ENCODE data around the gene NAV2.
"Not testable (repeated sequence)": the region's sequence is repeated elsewhere in the genome, so short reads cannot be mapped to it uniquely, and the experiment has no call there.

Gene NAV2

DNA sequence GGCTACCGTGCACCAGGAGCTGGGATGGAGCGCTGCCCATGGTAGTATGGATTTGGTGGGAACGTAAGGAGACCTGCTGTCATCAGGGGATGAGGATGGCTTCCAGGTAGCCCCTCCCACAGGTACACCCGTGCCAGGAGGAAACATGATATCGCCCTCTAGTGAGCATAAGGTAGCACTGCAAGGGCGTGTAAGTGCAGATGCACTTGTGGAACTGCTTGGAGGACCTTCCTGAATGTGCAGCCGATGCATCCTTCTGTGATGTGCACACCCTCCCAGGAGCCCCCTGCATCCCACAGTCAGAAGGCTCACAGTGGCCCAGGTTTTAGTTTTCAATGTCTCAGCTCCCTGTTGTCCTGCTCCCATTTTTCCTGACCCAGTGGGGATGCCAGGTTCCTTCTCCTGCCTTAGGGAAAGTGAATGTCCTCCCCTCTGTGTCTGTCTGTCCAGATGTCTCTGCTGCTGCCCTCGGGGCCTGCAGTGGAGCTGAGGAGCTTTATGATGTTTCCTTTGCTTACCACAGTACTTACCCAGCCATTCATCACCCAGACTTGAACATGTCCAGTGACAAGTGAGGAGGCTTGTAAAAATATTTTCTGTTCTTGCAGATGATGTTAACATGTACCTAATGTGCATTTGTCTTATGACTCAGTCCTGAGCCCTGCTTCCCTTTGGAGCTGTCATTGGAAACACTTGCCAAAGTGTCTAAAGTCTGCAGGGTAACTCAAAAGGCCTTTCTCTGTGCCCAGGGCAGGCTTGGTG, 398.5 kb downstream of the NAV2 start:
- DNase-seq = peak; percentile 36

DNA sequence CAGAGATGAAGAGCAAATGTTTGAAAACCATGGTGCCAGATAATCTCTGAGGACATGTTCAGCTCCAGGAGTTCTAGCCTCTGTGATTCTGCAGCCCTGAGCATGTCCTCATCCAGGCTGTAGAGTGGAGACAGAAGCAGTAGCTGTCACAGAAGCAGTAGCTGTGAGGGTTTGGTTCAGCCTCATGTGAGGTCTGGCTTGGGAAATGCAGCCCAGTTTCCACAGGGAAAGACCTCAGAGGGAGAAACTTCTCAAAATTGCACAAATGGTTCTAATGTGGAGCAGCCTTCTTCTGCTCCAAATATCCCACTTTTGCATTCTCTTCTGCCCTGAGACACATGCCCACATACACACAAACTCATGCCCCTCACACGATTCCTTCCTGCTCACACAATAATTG, 399.2 kb downstream of the NAV2 start:
- DNase-seq = no peak

DNA sequence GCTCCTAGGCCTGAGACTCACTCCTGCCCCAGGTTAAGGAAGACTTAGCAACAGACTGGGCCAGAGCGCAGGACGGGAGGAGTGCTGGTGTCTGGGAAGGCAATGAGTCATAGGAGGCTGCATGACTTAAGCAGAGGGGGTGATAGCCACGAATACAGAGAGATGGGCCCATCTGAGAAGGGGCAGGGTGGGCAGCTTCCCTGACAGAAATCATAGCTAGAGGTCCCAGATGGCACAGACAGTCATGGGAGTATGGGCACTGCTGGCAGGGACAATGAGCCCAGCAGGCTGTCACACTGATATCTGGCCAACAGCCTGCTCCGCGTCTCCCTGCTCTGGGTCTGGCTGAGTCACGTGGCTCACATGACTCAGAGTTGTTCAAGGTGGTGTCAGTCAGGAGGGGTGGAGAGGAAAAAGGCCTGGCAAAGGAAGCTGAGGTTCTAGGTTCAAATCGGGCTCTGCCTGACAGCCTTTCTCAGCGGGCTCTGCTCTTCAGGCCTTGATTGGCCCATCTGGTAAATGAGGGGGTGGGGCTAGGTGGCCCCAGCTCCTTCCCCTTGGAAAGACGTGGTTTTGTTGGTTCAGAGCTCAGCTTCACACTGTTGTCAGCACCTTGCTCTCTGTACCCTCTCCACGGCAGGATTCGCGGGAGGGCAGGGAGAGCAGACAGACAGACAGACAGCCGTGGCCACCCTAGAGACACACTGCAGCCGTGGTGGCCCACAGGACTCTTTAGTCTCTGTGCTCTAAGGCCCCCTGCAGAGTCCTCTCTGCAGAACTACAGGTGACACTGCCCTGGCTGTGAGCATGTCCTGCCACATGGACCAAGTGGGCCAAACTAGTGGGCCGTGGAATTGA, 399.9 kb downstream of the NAV2 start:
- no peak for DNase-seq

DNA sequence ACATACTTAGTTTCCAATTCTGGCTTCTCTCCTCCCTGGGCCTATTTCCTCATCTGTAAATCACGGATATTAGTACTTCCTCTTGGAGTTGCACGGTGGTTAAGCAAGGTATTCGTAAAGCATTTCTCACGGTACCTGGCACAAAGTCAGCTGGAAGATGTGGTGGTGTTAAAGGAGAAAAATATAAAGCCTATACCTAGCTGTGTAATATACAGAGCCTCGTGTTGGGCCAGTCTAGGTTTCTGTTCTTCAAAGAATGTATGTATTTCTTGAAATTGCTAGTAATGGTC, 400.5 kb downstream of the NAV2 start:
- DNase-seq = no peak

DNA sequence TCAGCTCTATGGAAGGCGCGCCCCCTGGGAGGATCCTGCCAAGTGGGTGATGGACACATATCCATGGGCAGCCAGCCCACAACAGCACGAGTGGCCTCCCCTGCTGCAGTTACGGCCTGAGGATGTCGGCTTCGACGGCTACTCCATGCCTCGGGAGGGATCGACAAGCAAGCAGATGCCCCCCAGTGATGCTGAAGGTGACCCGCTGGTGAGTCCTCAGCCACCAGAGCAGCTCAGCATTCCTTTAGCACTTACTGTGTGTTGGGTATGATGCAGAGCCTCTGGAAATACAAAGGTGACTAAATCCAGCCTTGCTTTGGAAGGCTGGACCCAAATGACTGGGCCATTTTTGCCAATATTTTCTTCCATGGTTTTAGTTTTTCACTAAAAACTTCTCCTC, 402.0 kb downstream of the NAV2 start:
- DNase-seq = no peak

DNA sequence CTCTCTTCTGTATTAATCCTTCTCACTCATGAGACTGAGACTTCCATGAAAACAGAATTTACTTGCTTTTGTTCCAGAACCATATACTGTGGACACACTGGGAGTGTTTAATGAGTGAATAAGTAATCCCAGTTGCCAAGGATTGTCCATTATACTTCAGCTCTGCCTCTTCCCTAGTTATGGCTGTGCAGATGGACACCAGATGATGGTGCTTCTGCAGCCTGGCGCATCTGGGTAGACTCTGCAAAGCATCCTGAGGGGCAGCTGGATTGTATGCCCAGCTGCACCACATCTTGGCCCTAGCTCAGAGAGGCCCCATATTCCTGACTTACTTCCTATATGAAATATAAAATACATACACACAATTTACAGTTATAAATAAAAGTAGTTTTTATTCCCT, 404.2 kb downstream of the NAV2 start:
- no peak for DNase-seq

DNA sequence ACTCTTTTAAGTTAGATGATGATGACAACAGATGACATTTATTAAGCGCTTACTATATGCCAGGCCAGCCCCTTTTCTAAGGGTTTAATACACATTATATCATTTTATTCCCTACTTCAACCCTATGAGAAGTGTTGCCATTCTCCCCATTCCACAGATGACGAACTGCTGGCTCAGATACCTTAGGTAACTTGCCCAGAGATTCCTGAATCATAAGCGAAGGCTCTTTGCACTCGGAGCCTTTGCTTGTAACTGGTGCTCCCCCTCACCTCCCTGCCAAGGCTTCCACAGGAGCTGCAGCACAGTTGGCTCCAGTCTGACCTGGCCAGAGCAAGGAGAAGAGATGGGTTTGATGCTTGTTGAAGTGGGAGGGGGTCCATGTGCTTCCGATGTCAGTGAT, 404.7 kb downstream of the NAV2 start:
- DNase-seq = no peak

DNA sequence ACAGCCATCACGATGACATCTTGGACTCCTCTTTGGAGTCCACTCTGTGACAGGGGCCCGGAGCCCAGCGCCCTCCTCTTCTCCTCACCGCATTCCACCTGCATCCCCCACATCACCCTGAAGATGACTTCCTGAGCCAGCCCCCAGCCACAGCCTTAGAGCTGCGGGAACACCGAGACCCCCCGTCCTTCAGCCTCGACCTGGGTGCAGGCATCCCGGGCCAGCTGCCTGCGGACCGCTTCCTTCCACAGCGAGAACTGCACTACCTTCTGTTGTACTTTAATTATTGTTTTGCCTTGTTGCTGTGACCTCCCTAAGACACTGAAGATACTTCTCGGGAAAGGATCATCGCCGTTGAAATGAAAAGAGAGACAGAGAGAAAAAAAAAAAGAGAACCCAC, 405.6 kb downstream of the NAV2 start:
- no peak for DNase-seq

DNA sequence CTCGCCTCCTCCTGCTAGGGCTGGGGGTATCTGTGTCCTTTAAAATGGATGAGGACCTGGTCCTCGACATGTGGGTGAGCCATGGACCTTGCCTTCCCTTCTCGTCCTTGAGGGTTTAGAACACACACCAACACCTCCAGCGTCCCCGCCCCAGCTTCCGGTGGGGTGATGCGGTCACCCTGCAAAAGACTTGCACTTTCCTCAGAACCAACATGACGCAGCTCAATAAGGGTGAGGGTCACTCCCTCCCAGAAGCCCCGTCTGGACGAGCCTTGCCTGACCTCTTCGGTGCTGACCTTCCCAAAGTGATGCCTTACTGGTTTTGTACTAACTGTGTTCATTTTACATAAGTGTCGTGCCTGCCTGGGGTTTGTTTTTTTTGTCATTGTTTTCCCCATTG, 406.7 kb downstream of the NAV2 start:
- DNase-seq = no peak

DNA sequence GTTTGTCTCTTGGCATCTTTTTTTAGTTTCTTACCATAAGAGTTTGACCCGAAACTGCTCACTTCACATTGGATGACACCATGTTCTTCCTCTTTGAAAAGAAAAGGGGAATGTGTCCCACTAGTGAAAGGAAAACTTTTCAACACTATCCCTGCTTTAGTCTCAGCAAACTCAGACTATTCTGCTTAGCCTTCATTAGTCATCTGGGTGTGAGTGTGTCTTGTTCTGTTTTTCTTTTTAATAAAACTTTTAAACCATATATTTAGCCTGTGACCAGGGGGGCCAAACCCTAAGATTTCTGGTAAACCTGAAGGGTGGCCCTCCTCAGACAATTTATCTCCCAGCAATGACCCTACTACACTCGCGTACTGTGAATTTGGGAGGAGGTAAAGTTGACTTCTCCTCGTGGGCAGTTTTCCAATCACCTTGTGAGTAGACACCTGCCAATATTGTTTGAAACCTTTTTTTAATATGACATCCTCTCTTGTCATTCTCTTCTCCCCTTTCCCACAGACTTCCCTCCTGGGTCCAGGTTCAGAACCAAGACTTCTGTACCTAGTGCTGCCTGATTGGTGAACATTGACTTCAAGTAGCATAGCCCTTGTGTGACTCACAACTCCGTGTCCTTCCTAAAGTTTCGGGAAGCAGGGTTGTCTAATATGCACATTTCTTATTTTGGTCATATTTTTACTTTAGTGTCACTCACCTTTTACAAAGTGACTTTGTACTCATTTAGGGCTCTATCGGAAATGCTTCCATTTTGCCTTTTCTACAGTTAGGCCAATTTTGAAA, 407.7 kb downstream of the NAV2 start:
- no peak for DNase-seq

DNA sequence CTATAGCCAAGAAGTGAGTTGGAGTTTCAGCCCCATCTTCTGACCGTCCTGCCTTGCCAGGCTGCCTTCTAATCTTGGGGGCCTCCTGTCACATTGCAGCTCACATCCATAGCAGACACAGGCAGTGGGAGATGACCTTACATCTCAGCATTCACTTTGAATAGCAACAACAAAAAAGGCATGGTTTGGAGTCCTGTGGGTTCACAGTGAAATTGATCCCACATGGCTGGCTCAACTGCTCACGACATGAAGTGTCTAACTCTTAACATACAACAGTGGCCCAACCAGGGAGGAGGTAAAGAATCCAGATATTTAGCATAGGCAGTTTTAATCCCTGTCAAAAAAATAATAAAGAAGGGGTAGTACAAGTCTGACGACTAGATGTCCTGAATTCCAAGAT, 409.5 kb downstream of the NAV2 start:
- DNase-seq = no peak

DNA sequence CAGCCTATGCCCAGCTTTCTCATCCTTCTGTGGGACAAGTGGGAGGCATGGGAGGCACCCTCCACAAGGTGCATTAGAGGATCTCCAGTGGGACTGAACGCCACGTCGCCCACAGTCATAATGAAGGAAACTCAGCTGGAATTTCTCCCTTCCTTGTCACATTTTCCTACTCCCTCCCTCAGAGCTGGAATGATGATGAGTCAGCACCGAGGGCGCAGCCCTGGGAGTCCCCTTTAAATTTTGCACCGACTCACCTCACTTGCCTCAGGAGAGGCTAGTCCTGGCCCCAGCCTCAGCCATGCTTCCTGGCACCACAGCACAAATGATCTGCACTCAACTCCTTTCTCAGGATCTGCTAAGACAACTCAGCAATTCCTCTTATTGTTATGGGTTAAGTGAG, 413.3 kb downstream of the NAV2 start:
- DNase-seq = no peak

DNA sequence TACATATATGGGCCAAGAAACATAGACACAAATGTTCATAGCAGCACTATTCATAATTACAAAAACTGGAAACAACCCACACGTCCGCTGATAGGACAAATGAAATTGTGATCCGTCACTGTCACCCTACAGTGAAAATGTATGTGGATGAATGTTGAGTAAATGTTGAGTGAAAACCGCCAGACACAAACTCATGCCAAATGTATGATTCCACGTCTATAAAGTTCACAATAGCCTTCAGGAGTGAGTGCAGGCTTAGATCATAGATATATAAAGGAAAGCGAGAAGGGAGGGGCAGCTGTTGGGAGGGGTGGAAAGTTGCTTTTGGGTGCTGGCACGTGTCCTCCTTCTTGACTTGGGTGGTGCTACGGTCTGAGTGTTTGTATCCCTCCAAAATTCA, 414.1 kb downstream of the NAV2 start:
- DNase-seq = no peak

DNA sequence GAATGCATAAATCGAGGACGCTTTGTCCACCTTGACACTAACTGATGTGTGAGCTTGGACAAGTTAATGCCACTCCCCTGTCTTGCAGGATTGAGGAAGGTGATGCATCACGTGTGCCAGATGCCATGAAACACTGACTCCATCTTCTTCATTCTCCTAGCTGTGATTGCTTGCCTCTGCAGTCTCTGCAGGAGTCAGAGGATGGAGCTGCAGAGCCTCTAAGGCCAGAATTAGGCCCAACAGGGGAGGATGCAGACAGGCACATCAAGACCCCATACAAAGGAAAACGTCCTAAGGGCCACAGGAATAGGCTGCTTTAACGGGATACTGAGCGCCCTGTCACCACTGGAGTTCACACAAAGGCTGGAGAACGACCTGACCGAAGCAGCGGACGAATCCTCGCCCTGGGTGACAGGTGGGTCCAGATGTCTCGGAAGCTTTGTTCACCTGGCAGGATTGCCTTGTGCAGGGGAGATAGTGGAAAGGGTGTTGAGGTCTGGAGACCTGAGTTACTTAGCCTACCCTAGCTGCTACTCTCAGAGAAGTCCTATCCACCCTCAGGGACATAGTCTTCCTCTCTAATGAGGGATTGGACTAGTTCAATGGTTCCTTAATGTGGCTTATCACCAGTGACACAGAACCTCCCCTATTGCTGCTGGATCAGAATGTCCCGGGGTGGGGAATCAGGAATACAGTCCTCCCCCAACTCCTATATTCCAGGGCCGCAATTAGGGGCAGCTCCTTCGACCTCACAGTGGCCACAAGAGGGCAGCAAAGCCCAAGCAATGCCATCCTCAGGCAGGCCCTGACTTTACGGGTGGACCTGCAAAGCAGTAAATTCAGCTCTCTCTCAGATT, 415.3 kb downstream of the NAV2 start:
- DNase-seq = peak; percentile 77

DNA sequence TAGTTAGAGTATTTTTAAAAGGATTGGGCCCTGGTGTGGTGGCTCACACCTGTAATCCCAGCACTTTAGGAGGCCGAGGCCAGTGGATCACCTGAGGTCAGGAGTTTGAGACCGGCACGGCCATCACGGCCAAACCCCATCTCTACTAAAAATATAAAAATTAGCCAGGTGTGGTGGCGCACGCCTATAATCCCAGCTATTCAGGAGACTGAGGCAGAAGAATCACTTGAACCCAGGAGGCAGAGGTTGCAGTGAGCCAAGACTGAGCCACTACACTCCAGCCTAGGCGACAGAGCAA, 415.8 kb downstream of the NAV2 start:
- not testable (repeated sequence) for DNase-seq

DNA sequence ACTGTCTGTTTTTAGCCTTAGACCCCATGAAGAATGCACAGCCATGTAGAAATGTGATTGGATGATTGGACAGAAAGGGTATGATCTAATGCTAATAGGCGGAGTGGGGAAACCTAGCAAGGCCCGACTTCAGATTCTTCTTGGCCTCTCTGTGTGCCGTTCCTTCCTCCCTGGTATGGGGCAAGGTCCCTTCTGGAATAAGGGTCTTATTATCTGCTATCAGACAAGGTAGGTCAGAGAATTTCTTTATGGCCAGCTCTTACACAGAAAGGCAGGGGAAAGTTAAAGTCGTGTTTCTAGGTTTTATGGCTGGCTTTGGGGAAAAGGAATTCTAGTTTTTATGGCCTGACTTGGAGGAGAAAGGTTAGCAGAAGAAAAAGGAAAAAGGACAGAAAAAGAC, 417.0 kb downstream of the NAV2 start:
- DNase-seq = no peak

DNA sequence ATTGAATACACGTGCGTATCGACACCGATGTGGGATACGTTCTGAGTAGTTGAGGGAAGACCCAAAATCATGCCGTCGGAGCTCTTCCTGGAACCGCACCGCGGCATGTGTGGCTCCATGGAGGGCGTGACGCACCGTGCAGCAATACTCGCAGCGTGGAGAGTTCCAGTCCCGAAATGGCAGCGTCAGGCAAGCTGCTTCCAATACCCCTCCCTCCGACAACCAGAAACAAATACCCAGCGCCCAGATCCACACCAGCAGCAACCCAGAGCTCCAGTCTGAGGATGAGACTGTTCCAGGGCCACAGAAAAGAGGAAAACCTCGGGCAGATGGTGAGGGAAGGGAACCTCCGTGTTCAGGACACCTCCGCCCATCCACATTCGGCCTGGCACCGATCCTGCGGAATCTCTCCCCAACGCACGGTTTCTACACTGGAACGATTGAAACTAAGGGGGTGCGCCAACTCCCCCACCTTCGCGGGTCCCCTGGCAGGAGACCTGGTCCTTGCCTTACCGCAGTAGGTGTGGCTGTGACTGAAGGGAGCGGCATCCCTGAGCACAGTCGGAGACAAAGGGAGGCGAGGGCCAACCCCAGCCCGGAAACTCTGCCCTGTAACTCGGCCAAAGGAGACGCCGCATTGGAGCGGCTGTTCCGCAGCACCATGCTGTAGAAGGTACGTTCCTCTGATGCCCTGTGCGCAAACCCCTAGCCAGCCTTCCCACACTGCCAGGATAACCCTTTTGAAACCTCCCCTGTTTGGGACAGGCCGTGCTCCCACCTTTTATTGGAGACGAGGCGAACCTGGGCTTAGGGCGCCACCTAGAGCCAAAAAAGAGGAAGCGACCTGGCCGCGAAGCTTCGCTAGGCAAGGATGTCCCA, 419.4 kb downstream of the NAV2 start:
- peak; percentile 46 for DNase-seq

DNA sequence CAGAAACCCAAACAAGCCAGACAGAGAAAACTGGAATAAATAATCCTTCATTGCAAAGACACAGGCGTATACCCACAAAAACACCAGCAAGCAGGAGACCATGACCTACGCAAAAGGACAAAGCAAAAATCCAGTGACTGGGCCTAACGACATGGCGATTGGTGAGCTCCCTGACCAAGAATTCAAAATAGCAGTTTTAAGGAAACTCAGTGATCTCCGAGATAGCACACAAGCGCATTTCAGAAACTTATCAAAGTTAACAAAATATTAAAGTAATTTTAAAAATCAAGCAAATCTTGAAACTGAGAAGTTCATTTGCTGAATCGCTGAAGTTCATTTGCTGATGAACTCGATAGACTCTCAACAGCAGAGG, 420.0 kb downstream of the NAV2 start:
- DNase-seq = no peak

DNA sequence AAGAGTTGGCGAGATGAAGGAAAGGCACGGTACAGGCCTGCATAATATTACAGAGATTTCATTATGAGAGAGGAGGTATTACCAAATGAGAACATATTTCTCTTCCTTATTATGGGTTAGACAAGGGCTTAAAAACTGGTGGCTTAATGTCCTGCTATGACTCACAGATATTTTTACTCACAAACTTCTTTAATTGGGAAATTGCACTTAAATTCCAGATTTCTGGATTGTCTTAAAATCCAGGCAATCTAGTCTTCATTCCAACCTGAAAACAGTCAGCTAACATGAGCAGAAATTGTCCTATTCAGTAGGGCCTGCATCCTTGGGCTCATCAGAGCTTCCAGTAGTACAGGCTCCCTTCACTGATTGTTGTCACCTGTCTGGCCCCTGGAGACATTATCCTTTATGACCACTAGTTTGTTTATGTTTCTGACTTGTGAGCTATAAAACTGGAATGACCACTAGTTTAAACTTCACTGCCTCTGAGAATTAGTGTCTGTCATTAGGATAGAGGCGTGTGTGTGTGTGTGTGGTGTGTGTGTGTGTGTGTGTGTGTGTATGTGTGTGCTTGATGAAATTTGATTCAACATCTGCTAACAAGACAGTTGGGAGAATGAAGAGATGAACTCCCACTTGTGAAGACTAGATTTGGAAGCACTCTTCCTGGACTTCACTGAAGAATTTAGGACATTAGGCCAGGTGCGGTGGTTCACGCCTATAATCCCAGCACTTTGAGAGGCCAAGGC, 422.5 kb downstream of the NAV2 start:
- DNase-seq = no peak

DNA sequence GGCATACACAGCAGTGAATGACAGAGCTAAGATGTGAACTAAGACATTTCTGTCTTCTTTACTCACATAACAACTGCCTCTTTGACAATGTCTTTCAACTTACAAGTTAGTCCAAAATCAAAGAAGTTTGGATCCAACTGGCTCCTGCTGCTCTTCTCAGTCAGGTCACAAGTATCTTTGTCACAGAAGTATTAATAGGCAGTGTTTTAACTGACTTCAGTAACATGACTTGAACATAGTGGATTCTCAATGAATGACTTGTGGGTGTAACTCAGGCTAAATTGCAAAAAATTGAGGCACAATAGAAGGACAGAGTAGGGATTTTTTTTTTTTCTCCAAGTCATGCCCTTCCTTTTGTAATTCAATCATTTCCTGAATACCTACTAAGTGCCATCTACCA, 425.0 kb downstream of the NAV2 start:
- no peak for DNase-seq

DNA sequence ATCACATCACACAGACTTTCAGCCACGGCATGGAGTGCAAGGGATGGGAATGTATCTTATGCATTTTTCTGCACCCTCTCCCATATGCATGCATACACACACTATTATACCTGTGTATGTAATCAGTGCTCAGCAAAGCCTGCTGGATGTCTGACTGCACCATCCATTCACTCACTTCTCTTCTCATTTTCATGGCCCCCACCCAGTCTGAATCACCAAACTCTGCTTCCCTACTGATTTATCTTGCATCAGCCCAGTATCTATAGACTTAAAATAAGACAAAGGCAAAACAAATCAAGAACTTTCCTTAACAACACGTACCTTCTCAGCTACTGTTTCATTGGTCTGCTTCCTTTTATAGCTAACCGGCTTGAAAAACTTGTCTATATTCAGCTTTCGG, 426.1 kb downstream of the NAV2 start:
- no peak for DNase-seq
